Keratinocyte (primary cell): ENCODE data around the gene SPRED3. TPM values are rescaled to one million over a fixed set of nuclear protein-coding genes. Genes with fewer than 3 reads are reported as not detected.

Experiments
- DNase-seq: peaks from one replicate; pipeline ENCODE4 v3.0.0-alpha.2; 2011; ENCODE audit warnings: low read depth, missing footprints, low spot score
- FAIRE-seq: peaks from 2 replicates; lab custom pipeline; 2011; peaks lifted over from hg19 to GRCh38; lab: Jason Lieb, UNC
- H2AFZ ChIP-seq: 2 replicates; pipeline ENCODE4 v1.6.0; 2012; ENCODE audit warnings: low read length, control low read depth, inconsistent platforms; ENCODE audit not compliant: control insufficient read depth
- H3K27ac ChIP-seq: 2 replicates; pipeline ENCODE4 v1.5.1; 2011; ENCODE audit warnings: low read length; ENCODE audit not compliant: control insufficient read depth, insufficient read depth
- H3K27me3 ChIP-seq: 3 replicates; pipeline ENCODE4 v1.6.0; 2011; ENCODE audit warnings: low read length; ENCODE audit not compliant: control insufficient read depth, insufficient read depth; ENCODE audit errors: extremely low read depth
- H3K36me3 ChIP-seq, 2 experiments: 2 replicates in 1 of 2; 3 replicates in 1 of 2; pipeline ENCODE4 v1.5.1; 2011; ENCODE audit warnings: low read length in 2 of 2, mild to moderate bottlenecking in 1 of 2; ENCODE audit not compliant: control insufficient read depth in 2 of 2, insufficient read depth in 2 of 2; ENCODE audit errors: extremely low read depth in 1 of 2
- H3K4me1 ChIP-seq: 3 replicates; pipeline ENCODE4 v1.5.1; 2011; ENCODE audit warnings: low read length; ENCODE audit not compliant: control insufficient read depth, insufficient read depth; ENCODE audit errors: extremely low read depth
- H3K4me2 ChIP-seq: 3 replicates; pipeline ENCODE4 v1.6.0; 2011; ENCODE audit warnings: low read depth, low read length; ENCODE audit not compliant: control insufficient read depth, insufficient read depth; ENCODE audit errors: extremely low read depth
- H3K4me3 ChIP-seq, 3 experiments: fragments of 200-600 bp in 1 of 3; sonication (generic) in 1 of 3; 2 replicates in 2 of 3; 3 replicates in 1 of 3; pipeline ENCODE4 v1.5.1; 2011 to 2016; ENCODE audit warnings: low read length in 3 of 3, mild to moderate bottlenecking in 3 of 3, control low read depth in 2 of 3, inconsistent platforms in 1 of 3, low read depth in 1 of 3, mixed read lengths in 1 of 3, mixed run types in 1 of 3, moderate library complexity in 1 of 3; ENCODE audit not compliant: control insufficient read depth in 2 of 3, insufficient read depth in 2 of 3; ENCODE audit errors: extremely low read depth in 1 of 3
- H3K79me2 ChIP-seq: 2 replicates; pipeline ENCODE4 v1.6.0; 2012; ENCODE audit warnings: low read length; ENCODE audit not compliant: control insufficient read depth, insufficient read depth
- H3K9ac ChIP-seq: 3 replicates; pipeline ENCODE4 v1.6.0; 2011; ENCODE audit warnings: low read length; ENCODE audit not compliant: control insufficient read depth, insufficient read depth; ENCODE audit errors: extremely low read depth
- H3K9me1 ChIP-seq: 3 replicates; pipeline ENCODE4 v1.6.0; 2011; ENCODE audit warnings: low read length; ENCODE audit not compliant: control insufficient read depth, insufficient read depth; ENCODE audit errors: extremely low read depth
- H3K9me3 ChIP-seq: 2 replicates; pipeline ENCODE4 v1.5.1; 2012; ENCODE audit warnings: low read depth, low read length; ENCODE audit not compliant: control insufficient read depth
- H4K20me1 ChIP-seq: 3 replicates; pipeline ENCODE4 v1.6.0; 2011; ENCODE audit warnings: low read length; ENCODE audit not compliant: control insufficient read depth, insufficient read depth; ENCODE audit errors: extremely low read depth
- EZH2 ChIP-seq: IDR thresholded peaks from one replicate; pipeline ENCODE4 v1.6.1; 2012; ENCODE audit warnings: inconsistent platforms, mild to moderate bottlenecking, low read length, moderate library complexity
- dilution Hi-C: fragments of 300-500 bp; cut with MboI; formaldehyde crosslinking; loops from one replicate; pipeline ENCODE4 v1.7.0; 2020; ENCODE audit warnings: low sequenced_read_pairs; ENCODE audit not compliant: extremely low pct_ligation_motif_present
- polyA plus RNA-seq, 5 experiments: library from polyadenylated mRNA; depleted of rRNA in 3 of 5; stranded (reverse) in 3 of 5; stranded (forward) in 1 of 5; unstranded in 1 of 5; fragments of >200 nt; gene quantifications; 1 replicate in 1 of 5; 2 replicates in 3 of 5; 3 replicates in 1 of 5; pipeline versions ENCODE4 v1.2.1 to v1.2.3, GENCODE V29; 2011 to 2012; ENCODE audit warnings: missing spikeins in 2 of 5, low read depth in 1 of 5, low replicate concordance in 1 of 5
- TF ChIP-seq, protein P1 (sequence below), 3 experiments: IDR thresholded peaks in 1 of 3; conservative IDR thresholded peaks in 1 of 3; optimal IDR thresholded peaks in 1 of 3; 2 replicates in 2 of 3; 3 replicates in 1 of 3; pipeline versions ENCODE3 to v1.5.1; 2011; ENCODE audit warnings: low read length in 3 of 3, mild to moderate bottlenecking in 3 of 3, moderate library complexity in 2 of 3, control low read depth in 1 of 3, inconsistent platforms in 1 of 3; ENCODE audit not compliant: insufficient read depth in 2 of 3; ENCODE audit errors: extremely low read depth in 1 of 3

The SPRED3 gene
- polyA plus RNA-seq, 1 donor (not counting 4 experiments of a cell fraction or from before 2014, with no cell fraction given) = 2.6 TPM

- H3K9ac ChIP-seq = no peak overlapping the region
- no peak for TF ChIP-seq EZH2
- TF ChIP-seq, protein P1, sequence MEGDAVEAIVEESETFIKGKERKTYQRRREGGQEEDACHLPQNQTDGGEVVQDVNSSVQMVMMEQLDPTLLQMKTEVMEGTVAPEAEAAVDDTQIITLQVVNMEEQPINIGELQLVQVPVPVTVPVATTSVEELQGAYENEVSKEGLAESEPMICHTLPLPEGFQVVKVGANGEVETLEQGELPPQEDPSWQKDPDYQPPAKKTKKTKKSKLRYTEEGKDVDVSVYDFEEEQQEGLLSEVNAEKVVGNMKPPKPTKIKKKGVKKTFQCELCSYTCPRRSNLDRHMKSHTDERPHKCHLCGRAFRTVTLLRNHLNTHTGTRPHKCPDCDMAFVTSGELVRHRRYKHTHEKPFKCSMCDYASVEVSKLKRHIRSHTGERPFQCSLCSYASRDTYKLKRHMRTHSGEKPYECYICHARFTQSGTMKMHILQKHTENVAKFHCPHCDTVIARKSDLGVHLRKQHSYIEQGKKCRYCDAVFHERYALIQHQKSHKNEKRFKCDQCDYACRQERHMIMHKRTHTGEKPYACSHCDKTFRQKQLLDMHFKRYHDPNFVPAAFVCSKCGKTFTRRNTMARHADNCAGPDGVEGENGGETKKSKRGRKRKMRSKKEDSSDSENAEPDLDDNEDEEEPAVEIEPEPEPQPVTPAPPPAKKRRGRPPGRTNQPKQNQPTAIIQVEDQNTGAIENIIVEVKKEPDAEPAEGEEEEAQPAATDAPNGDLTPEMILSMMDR (optimal IDR thresholded peaks at IDR 0.05 in 1 of 3, IDR thresholded peaks at IDR 0.05 in 1 of 3, conservative IDR thresholded peaks at IDR 0.05 in 1 of 3; ENCODE audit: extremely low read depth in 1 of 3, insufficient read depth in 2 of 3, low read length in 3 of 3) = no peak
- no peaks in the 10 kb centered on the region for H3K9me1 ChIP-seq
- no peaks in the 10 kb centered on the region for H3K36me3 ChIP-seq
- no peaks in the 10 kb centered on the region for H4K20me1 ChIP-seq
- no peak overlapping the region for H2AFZ ChIP-seq
- no peak for FAIRE-seq
- dilution Hi-C loops = no loop called here
- no peaks in the 10 kb centered on the region for H3K79me2 ChIP-seq
- DNase-seq = no peak
- no peaks in the 10 kb centered on the region for H3K9me3 ChIP-seq
- H3K4me1 ChIP-seq = peaks cover 5% of the 10 kb centered on the region
- H3K27me3 ChIP-seq = no peaks in the 10 kb centered on the region
- H3K27ac ChIP-seq = no peak overlapping the region
- H3K4me3 ChIP-seq = no peak overlapping the region
- H3K4me2 ChIP-seq = no peak overlapping the region
These were observed 24.5 kb downstream of the SPRED3 start for GRCh38 chr19:38412961-38413360.

- Histone ChIP-seq H3K9me3 (no peaks in the 10 kb centered on the region), H3K9ac (no peak overlapping the region), H3K27ac (no peak overlapping the region), H3K4me2 (no peak overlapping the region), H2AFZ (no peak overlapping the region), H3K79me2 (no peaks in the 10 kb centered on the region), H4K20me1 (no peaks in the 10 kb centered on the region), H3K36me3 (no peaks in the 10 kb centered on the region), H3K4me1 (peaks cover 9% of the 10 kb centered on the region), H3K9me1 (no peaks in the 10 kb centered on the region), H3K27me3 (peaks cover 3% of the 10 kb centered on the region), H3K4me3 (no peak overlapping the region)
- DNase-seq = no peak
- dilution Hi-C loops = no loop called here
- FAIRE-seq = no peak
- TF ChIP-seq, protein P1 (optimal IDR thresholded peaks at IDR 0.05 in 1 of 3, IDR thresholded peaks at IDR 0.05 in 1 of 3, conservative IDR thresholded peaks at IDR 0.05 in 1 of 3; ENCODE audit: extremely low read depth in 1 of 3, insufficient read depth in 2 of 3, low read length in 3 of 3) = no peak
- no peak for TF ChIP-seq EZH2
These were observed 24.9 kb downstream of the SPRED3 start for GRCh38 chr19:38413416-38413815.
